Natural killer cell (primary cell): Measurements from ENCODE around the gene DIAPH3. TPM values are rescaled to one million over a fixed set of nuclear protein-coding genes. Genes with fewer than 3 reads are reported as not detected.

Experiments used
- ATAC-seq, 3 donors: fragments of 150-1000 bp in 2 of 3; fragments of 200-7000 bp in 1 of 3; cut with Tn5 transposase; 1 replicate in 1 of 3; 2 replicates in 2 of 3; pipeline ENCODE4 v1.10.0; 2021; ENCODE audit warnings: mild to moderate bottlenecking in 2 of 3, moderate library complexity in 2 of 3
- DNase-seq, 2 donors: peaks; one replicate each; pipeline versions ENCODE4 v3.0.0 to v3.0.0-alpha.2; 2013 to 2021; ENCODE audit warnings: mixed read lengths in 1 of 2
- H3K27ac ChIP-seq: one replicate; pipeline ENCODE4 v1.5.1; 2013; ENCODE audit warnings: mild to moderate bottlenecking, low read length
- H3K27me3 ChIP-seq: one replicate; pipeline ENCODE4 v1.6.1; 2013; ENCODE audit warnings: low read length; ENCODE audit not compliant: control insufficient read depth, insufficient read depth
- H3K36me3 ChIP-seq: one replicate; pipeline ENCODE4 v1.6.1; 2013; ENCODE audit warnings: low read length; ENCODE audit not compliant: control insufficient read depth, insufficient read depth
- H3K4me1 ChIP-seq: one replicate; pipeline ENCODE4 v1.6.1; 2013; ENCODE audit warnings: low read length; ENCODE audit not compliant: control insufficient read depth, insufficient read depth
- H3K4me3 ChIP-seq: one replicate; pipeline ENCODE4 v1.5.1; 2013; ENCODE audit warnings: low read length
- H3K9me3 ChIP-seq: one replicate; pipeline ENCODE4 v1.6.1; 2013; ENCODE audit warnings: low read length; ENCODE audit not compliant: control insufficient read depth, insufficient read depth
- H3K27ac Mint-ChIP-seq, 2 donors: one replicate each; pipeline ENCODE4 v1.8.0; 2022; ENCODE audit warnings: mild to moderate bottlenecking in 2 of 2, mixed read lengths in 2 of 2, moderate library complexity in 1 of 2
- H3K27me3 Mint-ChIP-seq, 2 donors: one replicate each; pipeline ENCODE4 v1.8.0; 2022; ENCODE audit warnings: low read depth in 2 of 2, mixed read lengths in 2 of 2
- H3K36me3 Mint-ChIP-seq: one replicate; pipeline ENCODE4 v1.8.0; 2022; ENCODE audit warnings: mixed read lengths
- H3K4me1 Mint-ChIP-seq, 2 donors: one replicate each; pipeline ENCODE4 v1.8.0; 2022; ENCODE audit warnings: mixed read lengths in 2 of 2
- H3K4me3 Mint-ChIP-seq: one replicate; pipeline ENCODE4 v1.8.0; 2022; ENCODE audit warnings: mild to moderate bottlenecking, moderate library complexity, mixed read lengths
- H3K9me3 Mint-ChIP-seq, 2 donors: one replicate each; pipeline ENCODE4 v1.8.0; 2022; ENCODE audit warnings: mixed read lengths in 2 of 2
- CTCF ChIP-seq: fragments of 200-600 bp; IDR thresholded peaks from one replicate; pipeline ENCODE4 v1.8.0; 2022; ENCODE audit warnings: antibody characterized with exemption
- WGBS: methylation state at CpG from one replicate; pipeline ENCODE4 v1.1.7; 2013; ENCODE audit warnings: missing lambda C conversion rate; ENCODE audit not compliant: insufficient coverage; 5-methylcytosine and 5-hydroxymethylcytosine counted together
- intact Hi-C: fragments of 100-400 bp; cut with micrococcal nuclease; formaldehyde crosslinking; loops from one replicate; pipeline ENCODE4 v1.14.2; 2022
- total RNA-seq, 4 donors: library from RNA; stranded (reverse); fragments of 120-200 nt in 1 of 4; gene quantifications; one replicate each; pipeline versions ENCODE4 v1.2.3 to v1.2.4, GENCODE V29; 2013 to 2022

The DIAPH3 gene
- total RNA-seq, 3 donors from 2014 or later (not counting 1 experiment from before 2014, with no cell fraction given) = 0.54 to 1.0 (median 0.98) TPM

GRCh38 chr13:60165391-60166099 is 1.8 kb upstream of the DIAPH3 start:
- H3K4me1 Mint-ChIP-seq = peaks cover 21 to 27% of the 10 kb centered on the region in 2 donors
- H3K9me3 Mint-ChIP-seq = no peaks in the 10 kb centered on the region
- intact Hi-C loops = no loop called here
- H3K4me1 ChIP-seq = peaks cover 9% of the 10 kb centered on the region
- no peak for ATAC-seq
- TF ChIP-seq CTCF = no peak
- H3K36me3 ChIP-seq = no peaks in the 10 kb centered on the region
- H3K27ac ChIP-seq = no peak overlapping the region
- H3K27me3 ChIP-seq = no peaks in the 10 kb centered on the region
- H3K4me3 ChIP-seq = no peak overlapping the region
- H3K27ac Mint-ChIP-seq = peak overlapping the region; percentile 86 to 94
- H3K4me3 Mint-ChIP-seq = peak overlapping the region; percentile 94
- no peaks in the 10 kb centered on the region for H3K9me3 ChIP-seq
- WGBS = 97% methylated on average over 3 of the region's 3 CpGs
- H3K36me3 Mint-ChIP-seq = no peaks in the 10 kb centered on the region
- H3K27me3 Mint-ChIP-seq = peaks cover 10 to 14% of the 10 kb centered on the region in 2 donors
- DNase-seq = no peak

- H3K4me3 Mint-ChIP-seq = peak overlapping the region; percentile 94
- peak in 2 of 3 donors; percentile 3 to 18 for ATAC-seq
- H3K36me3 ChIP-seq = no peaks in the 10 kb centered on the region
- H3K9me3 ChIP-seq = no peaks in the 10 kb centered on the region
- no peaks in the 10 kb centered on the region for H3K9me3 Mint-ChIP-seq
- no peak for TF ChIP-seq CTCF
- H3K36me3 Mint-ChIP-seq = no peaks in the 10 kb centered on the region
- no peaks in the 10 kb centered on the region for H3K27me3 ChIP-seq
- peaks cover 9% of the 10 kb centered on the region for H3K4me1 ChIP-seq
- peaks cover 21 to 27% of the 10 kb centered on the region in 2 donors for H3K4me1 Mint-ChIP-seq
- 12% methylated on average over 9 of the region's 9 CpGs for WGBS
- intact Hi-C loops = loop anchor here (1.0 kb wide), 1 partner anchor 232 kb away; no protein-coding TSS in a partner anchor
- peak overlapping the region; percentile 86 to 94 for H3K27ac Mint-ChIP-seq
- peak overlapping the region; percentile 69 for H3K27ac ChIP-seq
- peak overlapping the region; percentile 71 for H3K4me3 ChIP-seq
- no peak for DNase-seq
- H3K27me3 Mint-ChIP-seq = peaks cover 5 to 8% of the 10 kb centered on the region in 2 donors
Observed at GRCh38 chr13:60164234-60164889, 634 bp upstream of the DIAPH3 start.

GRCh38 chr13:60162096-60162495 is 1.6 kb downstream of the DIAPH3 start:
- no peaks in the 10 kb centered on the region for H3K36me3 ChIP-seq
- H3K27ac ChIP-seq = no peak overlapping the region
- H3K4me1 ChIP-seq = peaks cover 9% of the 10 kb centered on the region
- DNase-seq (no peak), ATAC-seq (no peak)
- Mint-ChIP-seq H3K4me1 (peaks cover 21 to 27% of the 10 kb centered on the region in 2 donors), H3K9me3 (no peaks in the 10 kb centered on the region), H3K27ac (no peak overlapping the region), H3K27me3 (peaks cover 5 to 8% of the 10 kb centered on the region in 2 donors), H3K36me3 (no peaks in the 10 kb centered on the region), H3K4me3 (no peak overlapping the region)
- no peaks in the 10 kb centered on the region for H3K9me3 ChIP-seq
- H3K27me3 ChIP-seq = no peaks in the 10 kb centered on the region
- intact Hi-C loops = no loop called here
- no peak for TF ChIP-seq CTCF
- H3K4me3 ChIP-seq = no peak overlapping the region
